HepG2 (cell line): ENCODE results near the gene EPB41L1.

ENCODE experiments used
- CTCF ChIP-seq: sonication (generic); formaldehyde crosslinking; IDR thresholded peaks from 2 replicates; pipeline ENCODE4 v1.5.0; 2020; ENCODE audit warnings: mild to moderate bottlenecking, missing genetic modification reagents, moderate library complexity
- HCFC1 ChIP-seq: fragments of 150-350 bp; IDR thresholded peaks from 2 replicates; pipeline ENCODE4 v1.6.1; 2014; ENCODE audit warnings: low read depth, low read length
- HMGXB4 ChIP-seq, 2 experiments: sonication (generic) in 1 of 2; formaldehyde crosslinking in 1 of 2; IDR thresholded peaks; 2 replicates each; pipeline versions ENCODE4 v1.4.0 to v1.6.1; 2018 to 2020; ENCODE audit warnings: missing genetic modification reagents in 2 of 2, borderline replicate concordance in 1 of 2, low read depth in 1 of 2, mild to moderate bottlenecking in 1 of 2, missing biosample characterization in 1 of 2
- PREB ChIP-seq: sonication (generic); formaldehyde crosslinking; IDR thresholded peaks from 2 replicates; pipeline ENCODE4 v1.4.0; 2020; ENCODE audit warnings: missing genetic modification reagents
- ZBTB43 ChIP-seq: sonication (generic); formaldehyde crosslinking; conservative IDR thresholded peaks from 2 replicates; pipeline ENCODE4 v1.4.0; 2020; ENCODE audit warnings: missing genetic modification reagents
- ZNF761 ChIP-seq: sonication (generic); formaldehyde crosslinking; conservative IDR thresholded peaks from 2 replicates; pipeline ENCODE4 v1.4.0; 2020; ENCODE audit warnings: mild to moderate bottlenecking, missing genetic modification reagents

DNA sequence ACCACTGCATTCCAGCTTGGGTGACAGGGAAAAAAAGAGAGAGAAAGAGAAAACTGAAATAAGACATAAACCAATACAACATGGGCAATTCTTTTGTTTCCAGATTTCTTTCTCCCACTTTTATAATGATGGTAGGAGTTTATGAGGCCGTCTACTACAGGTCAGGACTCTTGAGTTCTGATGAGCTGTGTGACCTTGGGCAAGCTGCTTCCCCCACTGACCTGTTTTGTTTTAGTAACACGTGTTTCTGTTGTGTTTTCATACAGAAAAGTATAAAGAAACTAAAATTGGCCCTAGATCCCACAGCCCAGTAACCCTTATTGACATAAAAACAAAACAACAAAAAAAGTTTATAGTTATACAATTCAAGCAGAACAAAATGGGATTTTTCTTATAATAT, 58.8 kb downstream of the EPB41L1 start:
- TF ChIP-seq PREB (CRISPR knock-in tag) (no peak), ZBTB43 (CRISPR knock-in tag) (no peak), CTCF (CRISPR knock-in tag) (no peak), ZNF761 (CRISPR knock-in tag) (no peak), HMGXB4 (CRISPR knock-in tag; IDR thresholded peaks at IDR 0.05; ENCODE audit: borderline replicate concordance in 1 of 2, low read depth in 1 of 2) (no peak), HCFC1 (no peak)
